ENCODE measurements around the gene IRF2BPL. TPM values are rescaled to one million over a fixed set of nuclear protein-coding genes. Genes with fewer than 3 reads are reported as not detected.

The IRF2BPL gene
- total RNA-seq, 2 donors from 2014 or later = 42.0 to 51.1 TPM

DNA sequence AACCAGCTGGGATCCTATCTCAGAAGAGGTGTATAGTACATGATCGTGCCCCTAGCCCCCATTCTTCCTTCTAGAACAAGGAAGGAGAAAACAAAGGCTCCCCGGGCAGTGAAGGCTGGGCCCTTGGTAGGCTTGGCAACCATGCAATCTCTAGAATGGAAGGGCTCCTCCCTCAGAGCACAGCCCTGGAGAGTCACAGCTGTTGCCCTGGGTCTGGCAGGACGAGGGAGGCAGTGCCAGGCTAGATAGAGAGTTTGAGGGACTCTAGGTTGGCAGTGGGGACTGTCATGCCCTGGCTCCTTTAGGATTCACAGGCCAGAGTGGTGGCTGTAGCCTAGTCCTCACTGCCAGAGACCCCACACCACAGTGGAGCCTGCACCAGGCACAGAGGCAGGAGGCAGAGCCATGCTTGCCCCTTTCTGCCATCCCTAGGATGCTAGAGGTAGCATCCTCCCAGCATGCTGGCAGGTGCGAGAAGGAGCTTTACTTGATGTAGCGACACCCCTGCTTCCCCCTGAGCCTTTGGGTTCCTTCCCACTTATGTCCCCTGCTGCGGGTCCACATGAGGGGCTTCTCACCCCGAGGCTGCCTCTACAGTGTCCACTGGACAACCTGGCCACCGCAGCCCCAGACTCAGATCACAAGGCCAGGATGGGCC is 36.1 kb upstream of the IRF2BPL start:
- no peak overlapping the region for H3K27ac ChIP-seq

DNA sequence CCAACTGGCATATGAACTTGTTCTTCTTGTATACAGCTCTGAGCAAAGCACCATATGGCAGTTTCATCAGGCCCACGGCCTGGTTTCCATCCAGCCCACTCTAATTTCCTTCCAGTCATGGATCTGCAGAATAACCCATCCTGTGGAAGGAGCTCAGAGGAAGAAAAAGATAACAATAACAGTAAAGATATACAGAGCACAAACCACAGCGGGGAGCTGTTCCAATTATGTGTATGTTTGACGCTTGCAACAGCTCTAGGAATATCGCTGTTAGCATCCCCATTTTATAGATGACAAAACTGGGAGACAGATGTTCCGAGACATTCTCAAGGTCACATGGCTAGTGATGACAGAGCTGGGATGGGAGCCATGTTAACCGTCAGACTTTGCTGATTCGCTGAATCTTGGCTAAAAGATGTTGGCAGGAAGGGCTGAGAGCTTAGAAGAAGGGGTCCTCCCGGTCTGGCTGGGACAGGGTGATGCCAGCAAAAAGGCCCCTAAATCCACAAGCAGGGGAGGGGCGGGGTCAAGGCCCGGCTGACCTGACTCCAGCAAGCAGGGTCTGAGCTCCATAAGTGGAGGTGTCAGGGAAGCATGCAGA is 35.2 kb upstream of the IRF2BPL start:
- no peak overlapping the region for H3K4me3 ChIP-seq
- no peak for DNase-seq (ENCODE audit: low spot score)

More for the DNA sequence above, 36.1 kb upstream of the IRF2BPL start:
- no peaks in the 10 kb centered on the region for H3K9me3 ChIP-seq
- H3K27me3 ChIP-seq = no peaks in the 10 kb centered on the region
- H3K4me1 ChIP-seq = peaks cover 6 to 52% of the 10 kb centered on the region in 2 donors
- DNase-seq (ENCODE audit: low spot score) = no peak
- TF ChIP-seq, protein P1, sequence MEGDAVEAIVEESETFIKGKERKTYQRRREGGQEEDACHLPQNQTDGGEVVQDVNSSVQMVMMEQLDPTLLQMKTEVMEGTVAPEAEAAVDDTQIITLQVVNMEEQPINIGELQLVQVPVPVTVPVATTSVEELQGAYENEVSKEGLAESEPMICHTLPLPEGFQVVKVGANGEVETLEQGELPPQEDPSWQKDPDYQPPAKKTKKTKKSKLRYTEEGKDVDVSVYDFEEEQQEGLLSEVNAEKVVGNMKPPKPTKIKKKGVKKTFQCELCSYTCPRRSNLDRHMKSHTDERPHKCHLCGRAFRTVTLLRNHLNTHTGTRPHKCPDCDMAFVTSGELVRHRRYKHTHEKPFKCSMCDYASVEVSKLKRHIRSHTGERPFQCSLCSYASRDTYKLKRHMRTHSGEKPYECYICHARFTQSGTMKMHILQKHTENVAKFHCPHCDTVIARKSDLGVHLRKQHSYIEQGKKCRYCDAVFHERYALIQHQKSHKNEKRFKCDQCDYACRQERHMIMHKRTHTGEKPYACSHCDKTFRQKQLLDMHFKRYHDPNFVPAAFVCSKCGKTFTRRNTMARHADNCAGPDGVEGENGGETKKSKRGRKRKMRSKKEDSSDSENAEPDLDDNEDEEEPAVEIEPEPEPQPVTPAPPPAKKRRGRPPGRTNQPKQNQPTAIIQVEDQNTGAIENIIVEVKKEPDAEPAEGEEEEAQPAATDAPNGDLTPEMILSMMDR (IDR thresholded peaks at IDR 0.05) = no peak
- no peaks in the 10 kb centered on the region for H3K36me3 ChIP-seq
- H3K4me3 ChIP-seq = no peak overlapping the region

DNA sequence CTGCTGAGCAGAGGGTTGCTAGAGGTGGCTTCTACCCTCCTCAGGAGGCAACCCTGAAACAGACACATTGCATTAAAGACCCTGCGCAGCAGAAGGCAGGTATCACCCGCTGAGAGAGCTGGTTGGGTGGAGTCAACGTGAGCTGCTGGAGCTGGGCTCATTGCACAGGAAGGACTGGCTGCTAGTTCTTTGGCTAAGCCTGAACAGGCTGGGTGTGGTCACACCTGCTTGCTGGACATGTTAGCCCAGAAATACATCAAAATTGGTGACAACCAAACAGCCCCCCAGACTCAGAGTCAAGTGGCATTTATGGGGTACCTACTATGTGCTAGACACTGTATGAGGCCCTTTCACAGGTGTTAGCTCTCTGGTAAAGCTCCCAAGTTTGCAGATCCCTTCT is 33.8 kb upstream of the IRF2BPL start:
- H3K4me1 ChIP-seq = peaks cover 0 to 29% of the 10 kb centered on the region in 2 donors
- H3K4me3 ChIP-seq = no peak overlapping the region
- TF ChIP-seq, protein P1 (IDR thresholded peaks at IDR 0.05) = no peak
- no peak overlapping the region for H3K27ac ChIP-seq
- H3K9me3 ChIP-seq = no peaks in the 10 kb centered on the region
- H3K27me3 ChIP-seq = no peaks in the 10 kb centered on the region
- DNase-seq (ENCODE audit: low spot score) = no peak
- no peaks in the 10 kb centered on the region for H3K36me3 ChIP-seq

More for the DNA sequence above, 35.2 kb upstream of the IRF2BPL start:
- H3K9me3 ChIP-seq = no peaks in the 10 kb centered on the region
- no peaks in the 10 kb centered on the region for H3K27me3 ChIP-seq
- H3K36me3 ChIP-seq = no peaks in the 10 kb centered on the region
- peaks cover 6 to 42% of the 10 kb centered on the region in 2 donors for H3K4me1 ChIP-seq
- H3K27ac ChIP-seq = no peak overlapping the region
- TF ChIP-seq, protein P1 (IDR thresholded peaks at IDR 0.05) = no peak

DNA sequence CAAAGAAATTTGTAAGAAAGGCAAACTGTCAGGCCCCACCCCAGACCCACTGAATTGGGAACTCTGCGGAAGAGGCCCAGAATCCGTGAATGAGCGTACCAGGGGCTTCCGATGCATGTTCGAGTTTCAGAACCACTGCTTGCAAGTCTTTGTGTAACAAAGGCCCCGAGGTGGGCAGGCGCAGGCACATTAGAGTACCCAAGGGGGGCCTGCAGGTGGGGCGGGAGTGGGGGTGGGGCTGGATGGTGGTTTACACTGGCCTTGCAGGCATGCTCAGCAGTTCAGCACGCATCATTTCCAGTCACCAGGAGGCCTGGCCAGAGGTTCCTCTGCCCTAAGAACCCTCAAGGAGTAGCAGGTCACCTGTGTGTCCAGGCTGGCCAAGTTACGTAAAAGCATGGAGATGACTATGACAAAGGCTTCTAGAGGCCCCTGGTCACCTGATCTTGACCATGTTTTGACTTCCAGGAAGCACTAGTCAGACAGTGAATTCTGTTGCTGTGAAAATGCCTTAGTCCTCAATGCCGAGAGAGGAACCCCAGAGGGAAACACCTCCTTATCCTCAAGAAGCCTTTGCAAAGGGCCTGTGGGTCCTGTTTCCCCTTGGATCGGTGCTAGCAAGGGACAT is 33.2 kb upstream of the IRF2BPL start:
- TF ChIP-seq, protein P1 (IDR thresholded peaks at IDR 0.05) = no peak
- H3K4me1 ChIP-seq = peaks cover 0 to 24% of the 10 kb centered on the region in 2 donors
- no peaks in the 10 kb centered on the region for H3K27me3 ChIP-seq
- no peak for DNase-seq (ENCODE audit: low spot score)
- H3K9me3 ChIP-seq = no peaks in the 10 kb centered on the region
- no peak overlapping the region for H3K27ac ChIP-seq
- no peak overlapping the region for H3K4me3 ChIP-seq
- H3K36me3 ChIP-seq = no peaks in the 10 kb centered on the region

DNA sequence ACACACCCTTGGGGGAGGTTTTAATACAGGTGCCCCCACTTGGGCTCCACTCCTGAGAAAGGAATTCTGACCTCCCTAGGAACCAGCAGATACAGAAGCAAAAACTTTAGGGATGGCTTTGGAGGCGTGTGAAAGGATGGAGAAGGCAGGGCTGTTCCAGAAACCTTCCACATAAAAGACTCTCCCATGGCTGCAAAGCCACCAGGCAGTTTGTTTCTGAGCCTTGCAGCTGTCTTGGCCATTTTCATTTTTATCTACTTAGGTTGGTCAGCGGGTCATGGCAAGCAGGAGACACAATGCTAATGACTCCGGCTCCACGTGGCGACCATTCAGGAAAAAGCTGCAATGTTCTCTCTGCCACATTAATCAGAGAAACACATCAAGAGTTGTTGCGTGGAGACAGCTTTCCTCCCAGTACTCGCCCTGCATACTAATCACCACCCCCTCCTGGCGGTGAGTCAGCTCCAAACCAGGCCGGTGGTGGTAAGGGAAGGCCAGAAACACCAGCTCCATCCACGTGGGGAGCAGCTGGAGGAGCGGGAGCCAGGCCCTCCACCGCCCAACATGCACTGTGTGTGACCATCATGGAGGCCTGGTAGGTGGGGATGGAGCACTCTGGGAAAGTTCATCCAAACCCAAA is 30.9 kb upstream of the IRF2BPL start:
- no peaks in the 10 kb centered on the region for H3K27me3 ChIP-seq
- H3K36me3 ChIP-seq = no peaks in the 10 kb centered on the region
- peaks cover 0 to 8% of the 10 kb centered on the region in 2 donors for H3K9me3 ChIP-seq
- H3K4me1 ChIP-seq = peaks cover 0 to 12% of the 10 kb centered on the region in 2 donors
- no peak overlapping the region for H3K27ac ChIP-seq
- DNase-seq (ENCODE audit: low spot score) = no peak
- TF ChIP-seq, protein P1 (IDR thresholded peaks at IDR 0.05) = peak in 1 of 2 donors; percentile 41
- H3K4me3 ChIP-seq = no peak overlapping the region

All from right atrium auricular region (tissue), 2 donors.